Measurements from ENCODE around the gene CATSPER3. TPM values are rescaled to one million over a fixed set of nuclear protein-coding genes. Genes with fewer than 3 reads are reported as not detected.

Gene CATSPER3
- total RNA-seq, 1 donor = 0.36 TPM

GRCh38 chr5:134963098-134963497 is 4.6 kb upstream of the CATSPER3 start:
- Histone ChIP-seq H3K4me3 (ENCODE audit: insufficient read depth, low read length) (no peak overlapping the region), H3K4me1 (ENCODE audit: insufficient read depth, low read length) (no peaks in the 10 kb centered on the region), H3K9me3 (ENCODE audit: low read depth, low read length) (no peaks in the 10 kb centered on the region), H3K4me2 (ENCODE audit: insufficient read depth, low read length) (no peak overlapping the region), H3K27me3 (ENCODE audit: insufficient read depth, low read length) (no peaks in the 10 kb centered on the region), H4K20me1 (ENCODE audit: insufficient read depth, low read length) (no peaks in the 10 kb centered on the region), H3K27ac (ENCODE audit: low read depth, low read length) (no peak overlapping the region), H3K79me2 (ENCODE audit: insufficient read depth, low read length) (no peaks in the 10 kb centered on the region), H3K36me3 (ENCODE audit: insufficient read depth, low read length) (no peaks in the 10 kb centered on the region), H2AFZ (ENCODE audit: low read length) (no peak overlapping the region)
- no peak for DNase-seq (ENCODE audit: insufficient read length, low spot score, missing footprints)
- TF ChIP-seq CTCF (IDR thresholded peaks at IDR 0.05; ENCODE audit: extremely low read depth, low read depth, low read length) = no peak

- no peaks in the 10 kb centered on the region for H3K4me1 ChIP-seq (ENCODE audit: insufficient read depth, low read length)
- no peaks in the 10 kb centered on the region for H3K27me3 ChIP-seq (ENCODE audit: insufficient read depth, low read length)
- no peak overlapping the region for H2AFZ ChIP-seq (ENCODE audit: low read length)
Observed at GRCh38 chr5:134964359-134965270, 3.1 kb upstream of the CATSPER3 start.

GRCh38 chr5:134965271-134965825 is 2.4 kb upstream of the CATSPER3 start:
- no peak overlapping the region for H3K4me3 ChIP-seq (ENCODE audit: insufficient read depth, low read length)
- no peaks in the 10 kb centered on the region for H3K4me1 ChIP-seq (ENCODE audit: insufficient read depth, low read length)
- no peaks in the 10 kb centered on the region for H3K9me3 ChIP-seq (ENCODE audit: low read depth, low read length)
- H3K27ac ChIP-seq (ENCODE audit: low read depth, low read length) = no peak overlapping the region
- DNase-seq (ENCODE audit: insufficient read length, low spot score, missing footprints) = no peak
- H2AFZ ChIP-seq (ENCODE audit: low read length) = no peak overlapping the region
- H3K79me2 ChIP-seq (ENCODE audit: insufficient read depth, low read length) = no peaks in the 10 kb centered on the region
- no peaks in the 10 kb centered on the region for H3K36me3 ChIP-seq (ENCODE audit: insufficient read depth, low read length)
- no peaks in the 10 kb centered on the region for H3K27me3 ChIP-seq (ENCODE audit: insufficient read depth, low read length)
- no peaks in the 10 kb centered on the region for H4K20me1 ChIP-seq (ENCODE audit: insufficient read depth, low read length)
- TF ChIP-seq CTCF (IDR thresholded peaks at IDR 0.05; ENCODE audit: extremely low read depth, low read depth, low read length) = no peak
- no peak overlapping the region for H3K4me2 ChIP-seq (ENCODE audit: insufficient read depth, low read length)

More at GRCh38 chr5:134964359-134965270, 3.1 kb upstream of the CATSPER3 start:
- DNase-seq (ENCODE audit: insufficient read length, low spot score, missing footprints) = no peak
- H3K79me2 ChIP-seq (ENCODE audit: insufficient read depth, low read length) = no peaks in the 10 kb centered on the region
- H3K27ac ChIP-seq (ENCODE audit: low read depth, low read length) = no peak overlapping the region
- no peaks in the 10 kb centered on the region for H3K9me3 ChIP-seq (ENCODE audit: low read depth, low read length)
- H4K20me1 ChIP-seq (ENCODE audit: insufficient read depth, low read length) = no peaks in the 10 kb centered on the region
- H3K4me2 ChIP-seq (ENCODE audit: insufficient read depth, low read length) = no peak overlapping the region
- H3K36me3 ChIP-seq (ENCODE audit: insufficient read depth, low read length) = no peaks in the 10 kb centered on the region
- no peak for TF ChIP-seq CTCF (IDR thresholded peaks at IDR 0.05; ENCODE audit: extremely low read depth, low read depth, low read length)
- H3K4me3 ChIP-seq (ENCODE audit: insufficient read depth, low read length) = no peak overlapping the region

- Histone ChIP-seq H3K79me2 (ENCODE audit: insufficient read depth, low read length) (no peaks in the 10 kb centered on the region), H4K20me1 (ENCODE audit: insufficient read depth, low read length) (no peaks in the 10 kb centered on the region), H3K36me3 (ENCODE audit: insufficient read depth, low read length) (no peaks in the 10 kb centered on the region), H3K27ac (ENCODE audit: low read depth, low read length) (no peak overlapping the region), H3K4me1 (ENCODE audit: insufficient read depth, low read length) (no peaks in the 10 kb centered on the region), H3K9me3 (ENCODE audit: low read depth, low read length) (no peaks in the 10 kb centered on the region), H2AFZ (ENCODE audit: low read length) (no peak overlapping the region), H3K4me2 (ENCODE audit: insufficient read depth, low read length) (no peak overlapping the region), H3K27me3 (ENCODE audit: insufficient read depth, low read length) (no peaks in the 10 kb centered on the region), H3K4me3 (ENCODE audit: insufficient read depth, low read length) (no peak overlapping the region)
- DNase-seq (ENCODE audit: insufficient read length, low spot score, missing footprints) = no peak
- TF ChIP-seq CTCF (IDR thresholded peaks at IDR 0.05; ENCODE audit: extremely low read depth, low read depth, low read length) = no peak
Observed at GRCh38 chr5:134968055-134968454, 348 bp downstream of the CATSPER3 start.
